ENCODE measurements around the gene AKAP1. TPM values are rescaled to one million over a fixed set of nuclear protein-coding genes. Genes with fewer than 3 reads are reported as not detected.

AKAP1 gene
- total RNA-seq, 1 donor from 2014 or later = 127 TPM

- no peak for TF ChIP-seq CTCF (IDR thresholded peaks at IDR 0.05)
- H3K4me3 ChIP-seq = no peak overlapping the region
- H3K27ac ChIP-seq = no peak overlapping the region
- no peaks in the 10 kb centered on the region for H3K9me3 ChIP-seq
- H3K4me1 ChIP-seq = no peaks in the 10 kb centered on the region
- intact Hi-C loops (cut with DNase I) = no loop called here
- H3K36me3 ChIP-seq = no peaks in the 10 kb centered on the region
- no peaks in the 10 kb centered on the region for H3K27me3 ChIP-seq
- DNase-seq (ENCODE audit: low spot score in 2 of 2) = no peak
Measured at GRCh38 chr17:57165754-57166153, 80.7 kb downstream of the AKAP1 start.

- H3K4me1 ChIP-seq = no peaks in the 10 kb centered on the region
- no peak overlapping the region for H3K27ac ChIP-seq
- no peak overlapping the region for H3K4me3 ChIP-seq
- no peaks in the 10 kb centered on the region for H3K9me3 ChIP-seq
- no peaks in the 10 kb centered on the region for H3K36me3 ChIP-seq
- intact Hi-C loops (cut with DNase I) = no loop called here
- H3K27me3 ChIP-seq = no peaks in the 10 kb centered on the region
- no peak for TF ChIP-seq CTCF (IDR thresholded peaks at IDR 0.05)
- no peak for DNase-seq (ENCODE audit: low spot score in 2 of 2)
Measured at GRCh38 chr17:57166803-57167202, 81.8 kb downstream of the AKAP1 start.

GRCh38 chr17:57168695-57169094 lies 83.6 kb downstream of the AKAP1 start:
- intact Hi-C loops (cut with DNase I) = no loop called here
- H3K9me3 ChIP-seq = no peaks in the 10 kb centered on the region
- H3K27ac ChIP-seq = no peak overlapping the region
- H3K4me3 ChIP-seq = no peak overlapping the region
- H3K4me1 ChIP-seq = no peaks in the 10 kb centered on the region
- no peaks in the 10 kb centered on the region for H3K36me3 ChIP-seq
- TF ChIP-seq CTCF (IDR thresholded peaks at IDR 0.05) = no peak
- no peaks in the 10 kb centered on the region for H3K27me3 ChIP-seq
- DNase-seq (ENCODE audit: low spot score in 2 of 2) = no peak

- no peak for TF ChIP-seq CTCF (IDR thresholded peaks at IDR 0.05)
- no peaks in the 10 kb centered on the region for H3K36me3 ChIP-seq
- H3K9me3 ChIP-seq = no peaks in the 10 kb centered on the region
- DNase-seq (ENCODE audit: low spot score in 2 of 2) = no peak
- no peak overlapping the region for H3K4me3 ChIP-seq
- H3K4me1 ChIP-seq = no peaks in the 10 kb centered on the region
- H3K27ac ChIP-seq = no peak overlapping the region
- H3K27me3 ChIP-seq = no peaks in the 10 kb centered on the region
- intact Hi-C loops (cut with DNase I) = no loop called here
Measured at GRCh38 chr17:57170866-57171265, 85.8 kb downstream of the AKAP1 start.

Other genes starting within 250 kb of the AKAP1 start
- gene TRIM25, start 171.2 kb upstream of the AKAP1 start, total RNA-seq = 65.3 TPM
- gene COIL, start 124.2 kb upstream of the AKAP1 start, total RNA-seq = 4.8 TPM
- gene SCPEP1, start 107.1 kb upstream of the AKAP1 start, total RNA-seq = 76.2 TPM
- gene MSI2, start 171.3 kb downstream of the AKAP1 start, total RNA-seq = 11.7 TPM

Measured in ascending aorta (tissue), 2 donors.